Liver (tissue), 3 donors: Measurements from ENCODE around the gene PEAR1.

Source experiments
- CTCF ChIP-seq: fragments of 150-350 bp; IDR thresholded peaks from 2 replicates; pipeline ENCODE4 v1.5.1; 2017; ENCODE audit warnings: improper control_type of control experiment, low read depth, low read length; ENCODE audit not compliant: missing input control
- EGR1 ChIP-seq, 2 donors: IDR thresholded peaks; 2 replicates each; pipeline ENCODE4 v1.6.1; 2016 to 2018; ENCODE audit warnings: antibody characterized with exemption in 2 of 2, low read depth in 2 of 2
- JUND ChIP-seq, 2 donors: IDR thresholded peaks; 2 replicates each; pipeline ENCODE4 v1.6.1; 2016; ENCODE audit warnings: antibody characterized with exemption in 2 of 2
- donor health status: healthy.
- donor health status: healthy.

- no peak for TF ChIP-seq CTCF
- no peak for TF ChIP-seq EGR1 (IDR thresholded peaks at IDR 0.05; ENCODE audit: low read depth in 2 of 2)
- no peak for TF ChIP-seq JUND (IDR thresholded peaks at IDR 0.05)
These were observed 12.8 kb downstream of the PEAR1 start for GRCh38 chr1:156906206-156906906.
